CD4-positive, alpha-beta T cell treated with Interferon alpha-2 for 1 hour (primary cell): ENCODE measurements around the gene TREH.

ENCODE experiments used
- DNase-seq, 2 donors: peaks; one replicate each; pipeline ENCODE4 v3.0.0-alpha.2; 2020 to 2022

Gene TREH

GRCh38 chr11:118645066-118645715 lies 34.3 kb downstream of the TREH start:
- DNase-seq: no peak

GRCh38 chr11:118644496-118644895 lies 35.0 kb downstream of the TREH start:
- no peak for DNase-seq

GRCh38 chr11:118643995-118644345 lies 35.5 kb downstream of the TREH start:
- no peak for DNase-seq

- DNase-seq: no peak
Measured at GRCh38 chr11:118643142-118643994, 36.1 kb downstream of the TREH start.

- DNase-seq: no peak
Measured at GRCh38 chr11:118641397-118642019, 37.9 kb downstream of the TREH start.

- no peak for DNase-seq
Measured at GRCh38 chr11:118640332-118641154, 38.9 kb downstream of the TREH start.

- DNase-seq: no peak
Measured at GRCh38 chr11:118639899-118640298, 39.6 kb downstream of the TREH start.

- DNase-seq: no peak
Measured at GRCh38 chr11:118638726-118639125, 40.7 kb downstream of the TREH start.

GRCh38 chr11:118636569-118637290 lies 42.7 kb downstream of the TREH start:
- DNase-seq: no peak

GRCh38 chr11:118635642-118636041 lies 43.8 kb downstream of the TREH start:
- no peak for DNase-seq

- no peak for DNase-seq
Measured at GRCh38 chr11:118635237-118635591, 44.2 kb downstream of the TREH start.

- peak in 1 of 2 donors; percentile 21 for DNase-seq
Measured at GRCh38 chr11:118634431-118635236, 44.8 kb downstream of the TREH start.

- no peak for DNase-seq
Measured at GRCh38 chr11:118633979-118634378, 45.5 kb downstream of the TREH start.

- DNase-seq: no peak
Measured at GRCh38 chr11:118633319-118633690, 46.1 kb downstream of the TREH start.

- no peak for DNase-seq
Measured at GRCh38 chr11:118632577-118633318, 46.7 kb downstream of the TREH start.

GRCh38 chr11:118631142-118631909 lies 48.1 kb downstream of the TREH start:
- DNase-seq: no peak

- no peak for DNase-seq
Measured at GRCh38 chr11:118629761-118630661, 49.4 kb downstream of the TREH start.

GRCh38 chr11:118628861-118629549 lies 50.4 kb downstream of the TREH start:
- DNase-seq: no peak
